GM23338 (cell line): ENCODE data around the gene CAPZB.

Experiments used
- CREB1 ChIP-seq: fragments of 250-450 bp; sonication (Bioruptor Pico); IDR thresholded peaks from 2 replicates; pipeline ENCODE4 v1.5.0; 2020; ENCODE audit warnings: low read depth, mild to moderate bottlenecking, moderate library complexity
- EZH2 ChIP-seq: fragments of 200-600 bp; sonication (generic); IDR thresholded peaks from one replicate; pipeline ENCODE4 v1.8.0; 2017; ENCODE audit warnings: antibody characterized with exemption, mild to moderate bottlenecking, low read depth; ENCODE audit not compliant: unreplicated experiment
- EZH2phosphoT487 ChIP-seq: fragments of 200-600 bp; sonication (generic); IDR thresholded peaks from one replicate; pipeline ENCODE4 v1.8.1; 2018; ENCODE audit warnings: antibody characterized with exemption; ENCODE audit not compliant: unreplicated experiment
- JUNB ChIP-seq: IDR thresholded peaks from one replicate; pipeline ENCODE4 v1.6.1; 2016; ENCODE audit warnings: antibody characterized with exemption; ENCODE audit not compliant: unreplicated experiment
- NANOG ChIP-seq: IDR thresholded peaks from 2 replicates; pipeline ENCODE4 v1.6.1; 2016; ENCODE audit warnings: antibody characterized with exemption, borderline replicate concordance
- POLR2AphosphoS5 ChIP-seq: IDR thresholded peaks from 2 replicates; pipeline ENCODE4 v1.6.1; 2016; ENCODE audit warnings: antibody characterized with exemption, low read depth
- STAT1 ChIP-seq: IDR thresholded peaks from one replicate; pipeline ENCODE4 v1.6.1; 2016; ENCODE audit warnings: antibody characterized with exemption; ENCODE audit not compliant: unreplicated experiment
- ZNF114 ChIP-seq: fragments of 250-450 bp; sonication (Bioruptor Pico); IDR thresholded peaks from 2 replicates; pipeline ENCODE4 v1.5.0; 2020; ENCODE audit warnings: mild to moderate bottlenecking, moderate library complexity
- ZNF331 ChIP-seq: fragments of 250-450 bp; sonication (Bioruptor Pico); IDR thresholded peaks from 2 replicates; pipeline ENCODE4 v1.5.0; 2020; ENCODE audit warnings: low read depth, mild to moderate bottlenecking, moderate library complexity
- TF ChIP-seq, protein P1 (sequence below), 2 experiments: fragments of 200-600 bp in 1 of 2; sonication (generic) in 1 of 2; conservative IDR thresholded peaks; 2 replicates each; pipeline versions ENCODE4 v1.5.1 to v1.6.1; 2016 to 2017; ENCODE audit warnings: antibody characterized with exemption in 2 of 2, low read depth in 2 of 2, mild to moderate bottlenecking in 2 of 2, moderate library complexity in 1 of 2
- TF ChIP-seq, protein P2 (sequence below): IDR thresholded peaks from one replicate; pipeline ENCODE4 v1.6.1; 2018; ENCODE audit warnings: antibody characterized with exemption; ENCODE audit not compliant: unreplicated experiment
- TF ChIP-seq, protein P3 (sequence below): IDR thresholded peaks from 2 replicates; pipeline ENCODE4 v1.6.1; 2016; ENCODE audit warnings: antibody characterized with exemption
- TF ChIP-seq, protein P4 (sequence below): fragments of 250-450 bp; sonication (Bioruptor Pico); IDR thresholded peaks from 2 replicates; pipeline ENCODE4 v1.5.0; 2020; ENCODE audit warnings: mild to moderate bottlenecking, moderate library complexity

DNA sequence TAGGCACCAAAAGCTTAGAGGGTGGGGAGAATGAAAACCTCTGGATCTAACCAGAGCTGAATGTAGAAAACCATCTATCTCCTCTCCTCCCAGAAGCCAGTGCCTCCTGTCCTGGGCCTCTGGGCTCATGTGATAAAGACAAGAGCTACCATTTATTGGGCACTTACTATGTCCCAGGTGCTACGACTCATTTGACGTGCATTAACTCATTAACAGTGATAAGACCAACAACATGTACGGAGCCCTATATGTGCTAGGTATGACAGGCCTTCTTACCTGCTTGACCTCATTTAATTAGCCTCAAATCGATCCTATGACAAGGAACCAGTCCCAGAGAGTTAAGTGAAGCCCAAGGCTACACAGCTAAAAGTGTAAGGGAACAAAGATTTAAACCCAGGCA is 19.7 kb downstream of the CAPZB start:
- TF ChIP-seq, protein P1, sequence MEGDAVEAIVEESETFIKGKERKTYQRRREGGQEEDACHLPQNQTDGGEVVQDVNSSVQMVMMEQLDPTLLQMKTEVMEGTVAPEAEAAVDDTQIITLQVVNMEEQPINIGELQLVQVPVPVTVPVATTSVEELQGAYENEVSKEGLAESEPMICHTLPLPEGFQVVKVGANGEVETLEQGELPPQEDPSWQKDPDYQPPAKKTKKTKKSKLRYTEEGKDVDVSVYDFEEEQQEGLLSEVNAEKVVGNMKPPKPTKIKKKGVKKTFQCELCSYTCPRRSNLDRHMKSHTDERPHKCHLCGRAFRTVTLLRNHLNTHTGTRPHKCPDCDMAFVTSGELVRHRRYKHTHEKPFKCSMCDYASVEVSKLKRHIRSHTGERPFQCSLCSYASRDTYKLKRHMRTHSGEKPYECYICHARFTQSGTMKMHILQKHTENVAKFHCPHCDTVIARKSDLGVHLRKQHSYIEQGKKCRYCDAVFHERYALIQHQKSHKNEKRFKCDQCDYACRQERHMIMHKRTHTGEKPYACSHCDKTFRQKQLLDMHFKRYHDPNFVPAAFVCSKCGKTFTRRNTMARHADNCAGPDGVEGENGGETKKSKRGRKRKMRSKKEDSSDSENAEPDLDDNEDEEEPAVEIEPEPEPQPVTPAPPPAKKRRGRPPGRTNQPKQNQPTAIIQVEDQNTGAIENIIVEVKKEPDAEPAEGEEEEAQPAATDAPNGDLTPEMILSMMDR (conservative IDR thresholded peaks at IDR 0.05; ENCODE audit: low read depth in 2 of 2): no peak
- TF ChIP-seq, protein P2, sequence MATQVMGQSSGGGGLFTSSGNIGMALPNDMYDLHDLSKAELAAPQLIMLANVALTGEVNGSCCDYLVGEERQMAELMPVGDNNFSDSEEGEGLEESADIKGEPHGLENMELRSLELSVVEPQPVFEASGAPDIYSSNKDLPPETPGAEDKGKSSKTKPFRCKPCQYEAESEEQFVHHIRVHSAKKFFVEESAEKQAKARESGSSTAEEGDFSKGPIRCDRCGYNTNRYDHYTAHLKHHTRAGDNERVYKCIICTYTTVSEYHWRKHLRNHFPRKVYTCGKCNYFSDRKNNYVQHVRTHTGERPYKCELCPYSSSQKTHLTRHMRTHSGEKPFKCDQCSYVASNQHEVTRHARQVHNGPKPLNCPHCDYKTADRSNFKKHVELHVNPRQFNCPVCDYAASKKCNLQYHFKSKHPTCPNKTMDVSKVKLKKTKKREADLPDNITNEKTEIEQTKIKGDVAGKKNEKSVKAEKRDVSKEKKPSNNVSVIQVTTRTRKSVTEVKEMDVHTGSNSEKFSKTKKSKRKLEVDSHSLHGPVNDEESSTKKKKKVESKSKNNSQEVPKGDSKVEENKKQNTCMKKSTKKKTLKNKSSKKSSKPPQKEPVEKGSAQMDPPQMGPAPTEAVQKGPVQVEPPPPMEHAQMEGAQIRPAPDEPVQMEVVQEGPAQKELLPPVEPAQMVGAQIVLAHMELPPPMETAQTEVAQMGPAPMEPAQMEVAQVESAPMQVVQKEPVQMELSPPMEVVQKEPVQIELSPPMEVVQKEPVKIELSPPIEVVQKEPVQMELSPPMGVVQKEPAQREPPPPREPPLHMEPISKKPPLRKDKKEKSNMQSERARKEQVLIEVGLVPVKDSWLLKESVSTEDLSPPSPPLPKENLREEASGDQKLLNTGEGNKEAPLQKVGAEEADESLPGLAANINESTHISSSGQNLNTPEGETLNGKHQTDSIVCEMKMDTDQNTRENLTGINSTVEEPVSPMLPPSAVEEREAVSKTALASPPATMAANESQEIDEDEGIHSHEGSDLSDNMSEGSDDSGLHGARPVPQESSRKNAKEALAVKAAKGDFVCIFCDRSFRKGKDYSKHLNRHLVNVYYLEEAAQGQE: no peak
- TF ChIP-seq POLR2AphosphoS5 (no peak), EZH2 (no peak), EZH2phosphoT487 (no peak), JUNB (no peak), STAT1 (no peak), NANOG (no peak), ZNF114 (CRISPR knock-in tag) (no peak), CREB1 (CRISPR knock-in tag) (no peak), ZNF331 (CRISPR knock-in tag) (no peak)
- TF ChIP-seq, protein P3, sequence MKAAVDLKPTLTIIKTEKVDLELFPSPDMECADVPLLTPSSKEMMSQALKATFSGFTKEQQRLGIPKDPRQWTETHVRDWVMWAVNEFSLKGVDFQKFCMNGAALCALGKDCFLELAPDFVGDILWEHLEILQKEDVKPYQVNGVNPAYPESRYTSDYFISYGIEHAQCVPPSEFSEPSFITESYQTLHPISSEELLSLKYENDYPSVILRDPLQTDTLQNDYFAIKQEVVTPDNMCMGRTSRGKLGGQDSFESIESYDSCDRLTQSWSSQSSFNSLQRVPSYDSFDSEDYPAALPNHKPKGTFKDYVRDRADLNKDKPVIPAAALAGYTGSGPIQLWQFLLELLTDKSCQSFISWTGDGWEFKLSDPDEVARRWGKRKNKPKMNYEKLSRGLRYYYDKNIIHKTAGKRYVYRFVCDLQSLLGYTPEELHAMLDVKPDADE: no peak
- TF ChIP-seq, protein P4, sequence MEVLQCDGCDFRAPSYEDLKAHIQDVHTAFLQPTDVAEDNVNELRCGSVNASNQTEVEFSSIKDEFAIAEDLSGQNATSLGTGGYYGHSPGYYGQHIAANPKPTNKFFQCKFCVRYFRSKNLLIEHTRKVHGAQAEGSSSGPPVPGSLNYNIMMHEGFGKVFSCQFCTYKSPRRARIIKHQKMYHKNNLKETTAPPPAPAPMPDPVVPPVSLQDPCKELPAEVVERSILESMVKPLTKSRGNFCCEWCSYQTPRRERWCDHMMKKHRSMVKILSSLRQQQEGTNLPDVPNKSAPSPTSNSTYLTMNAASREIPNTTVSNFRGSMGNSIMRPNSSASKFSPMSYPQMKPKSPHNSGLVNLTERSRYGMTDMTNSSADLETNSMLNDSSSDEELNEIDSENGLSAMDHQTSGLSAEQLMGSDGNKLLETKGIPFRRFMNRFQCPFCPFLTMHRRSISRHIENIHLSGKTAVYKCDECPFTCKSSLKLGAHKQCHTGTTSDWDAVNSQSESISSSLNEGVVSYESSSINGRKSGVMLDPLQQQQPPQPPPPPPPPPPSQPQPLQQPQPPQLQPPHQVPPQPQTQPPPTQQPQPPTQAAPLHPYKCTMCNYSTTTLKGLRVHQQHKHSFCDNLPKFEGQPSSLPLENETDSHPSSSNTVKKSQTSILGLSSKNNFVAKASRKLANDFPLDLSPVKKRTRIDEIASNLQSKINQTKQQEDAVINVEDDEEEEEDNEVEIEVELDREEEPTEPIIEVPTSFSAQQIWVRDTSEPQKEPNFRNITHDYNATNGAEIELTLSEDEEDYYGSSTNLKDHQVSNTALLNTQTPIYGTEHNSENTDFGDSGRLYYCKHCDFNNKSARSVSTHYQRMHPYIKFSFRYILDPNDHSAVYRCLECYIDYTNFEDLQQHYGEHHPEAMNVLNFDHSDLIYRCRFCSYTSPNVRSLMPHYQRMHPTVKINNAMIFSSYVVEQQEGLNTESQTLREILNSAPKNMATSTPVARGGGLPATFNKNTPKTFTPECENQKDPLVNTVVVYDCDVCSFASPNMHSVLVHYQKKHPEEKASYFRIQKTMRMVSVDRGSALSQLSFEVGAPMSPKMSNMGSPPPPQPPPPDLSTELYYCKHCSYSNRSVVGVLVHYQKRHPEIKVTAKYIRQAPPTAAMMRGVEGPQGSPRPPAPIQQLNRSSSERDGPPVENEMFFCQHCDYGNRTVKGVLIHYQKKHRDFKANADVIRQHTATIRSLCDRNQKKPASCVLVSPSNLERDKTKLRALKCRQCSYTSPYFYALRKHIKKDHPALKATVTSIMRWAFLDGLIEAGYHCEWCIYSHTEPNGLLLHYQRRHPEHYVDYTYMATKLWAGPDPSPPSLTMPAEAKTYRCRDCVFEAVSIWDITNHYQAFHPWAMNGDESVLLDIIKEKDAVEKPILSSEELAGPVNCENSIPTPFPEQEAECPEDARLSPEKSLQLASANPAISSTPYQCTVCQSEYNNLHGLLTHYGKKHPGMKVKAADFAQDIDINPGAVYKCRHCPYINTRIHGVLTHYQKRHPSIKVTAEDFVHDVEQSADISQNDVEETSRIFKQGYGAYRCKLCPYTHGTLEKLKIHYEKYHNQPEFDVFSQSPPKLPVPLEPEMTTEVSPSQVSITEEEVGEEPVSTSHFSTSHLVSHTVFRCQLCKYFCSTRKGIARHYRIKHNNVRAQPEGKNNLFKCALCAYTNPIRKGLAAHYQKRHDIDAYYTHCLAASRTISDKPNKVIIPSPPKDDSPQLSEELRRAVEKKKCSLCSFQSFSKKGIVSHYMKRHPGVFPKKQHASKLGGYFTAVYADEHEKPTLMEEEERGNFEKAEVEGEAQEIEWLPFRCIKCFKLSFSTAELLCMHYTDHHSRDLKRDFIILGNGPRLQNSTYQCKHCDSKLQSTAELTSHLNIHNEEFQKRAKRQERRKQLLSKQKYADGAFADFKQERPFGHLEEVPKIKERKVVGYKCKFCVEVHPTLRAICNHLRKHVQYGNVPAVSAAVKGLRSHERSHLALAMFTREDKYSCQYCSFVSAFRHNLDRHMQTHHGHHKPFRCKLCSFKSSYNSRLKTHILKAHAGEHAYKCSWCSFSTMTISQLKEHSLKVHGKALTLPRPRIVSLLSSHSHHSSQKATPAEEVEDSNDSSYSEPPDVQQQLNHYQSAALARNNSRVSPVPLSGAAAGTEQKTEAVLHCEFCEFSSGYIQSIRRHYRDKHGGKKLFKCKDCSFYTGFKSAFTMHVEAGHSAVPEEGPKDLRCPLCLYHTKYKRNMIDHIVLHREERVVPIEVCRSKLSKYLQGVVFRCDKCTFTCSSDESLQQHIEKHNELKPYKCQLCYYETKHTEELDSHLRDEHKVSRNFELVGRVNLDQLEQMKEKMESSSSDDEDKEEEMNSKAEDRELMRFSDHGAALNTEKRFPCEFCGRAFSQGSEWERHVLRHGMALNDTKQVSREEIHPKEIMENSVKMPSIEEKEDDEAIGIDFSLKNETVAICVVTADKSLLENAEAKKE: no peak
